ENCODE data around the gene FAM83C.

DNA sequence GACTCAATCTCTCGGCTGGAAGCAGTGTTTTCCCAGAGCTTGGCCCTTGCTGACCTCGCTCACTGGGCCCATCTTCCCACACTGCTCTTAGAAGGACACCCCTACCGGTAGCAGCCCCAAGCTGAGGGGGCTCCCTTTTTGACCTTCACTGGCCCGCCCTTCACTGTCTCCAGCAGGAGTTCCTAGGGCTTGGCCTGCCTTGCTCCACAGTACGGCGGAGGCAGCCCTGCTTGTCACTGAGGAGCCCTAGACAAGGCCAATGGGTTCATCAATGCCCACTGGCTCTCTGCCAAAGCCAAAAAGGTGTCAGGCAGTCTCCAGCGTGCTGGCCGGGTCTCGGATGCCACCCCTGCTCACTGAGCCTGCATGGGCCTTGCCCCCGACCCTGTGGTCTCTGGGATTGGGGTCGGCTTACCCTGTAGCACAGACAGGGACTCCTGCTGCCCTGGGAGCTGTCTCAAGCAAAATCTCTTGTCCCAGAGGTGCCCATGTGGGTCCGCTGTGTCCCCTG lies 16.4 kb downstream of the FAM83C start:
- TF ChIP-seq, protein P1, sequence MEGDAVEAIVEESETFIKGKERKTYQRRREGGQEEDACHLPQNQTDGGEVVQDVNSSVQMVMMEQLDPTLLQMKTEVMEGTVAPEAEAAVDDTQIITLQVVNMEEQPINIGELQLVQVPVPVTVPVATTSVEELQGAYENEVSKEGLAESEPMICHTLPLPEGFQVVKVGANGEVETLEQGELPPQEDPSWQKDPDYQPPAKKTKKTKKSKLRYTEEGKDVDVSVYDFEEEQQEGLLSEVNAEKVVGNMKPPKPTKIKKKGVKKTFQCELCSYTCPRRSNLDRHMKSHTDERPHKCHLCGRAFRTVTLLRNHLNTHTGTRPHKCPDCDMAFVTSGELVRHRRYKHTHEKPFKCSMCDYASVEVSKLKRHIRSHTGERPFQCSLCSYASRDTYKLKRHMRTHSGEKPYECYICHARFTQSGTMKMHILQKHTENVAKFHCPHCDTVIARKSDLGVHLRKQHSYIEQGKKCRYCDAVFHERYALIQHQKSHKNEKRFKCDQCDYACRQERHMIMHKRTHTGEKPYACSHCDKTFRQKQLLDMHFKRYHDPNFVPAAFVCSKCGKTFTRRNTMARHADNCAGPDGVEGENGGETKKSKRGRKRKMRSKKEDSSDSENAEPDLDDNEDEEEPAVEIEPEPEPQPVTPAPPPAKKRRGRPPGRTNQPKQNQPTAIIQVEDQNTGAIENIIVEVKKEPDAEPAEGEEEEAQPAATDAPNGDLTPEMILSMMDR (IDR thresholded peaks at IDR 0.05): no peak
- TF ChIP-seq EZH2phosphoT487 (IDR thresholded peaks at IDR 0.05): no peak
